ENCODE results near the gene FHAD1.

The FHAD1 gene

GRCh38 chr1:15323989-15324868 lies 77.2 kb downstream of the FHAD1 start:
- in situ Hi-C loops (cut with HindIII; ENCODE audit: low sequenced_read_pairs) = loop anchor here (10.0 kb wide), 1 partner anchor 91 kb away; no protein-coding TSS in a partner anchor
- DNase-seq (ENCODE audit: low read depth, low spot score) = no peak
- H3K4me3 ChIP-seq (ENCODE audit: low read depth, low read length) = no peak overlapping the region
- TF ChIP-seq CTCF (IDR thresholded peaks at IDR 0.05; ENCODE audit: low read depth, low read length) = no peak

- in situ Hi-C loops (cut with HindIII; ENCODE audit: low sequenced_read_pairs) = loop anchor here (10.0 kb wide), 1 partner anchor 90 kb away; no protein-coding TSS in a partner anchor
- DNase-seq (ENCODE audit: low read depth, low spot score) = no peak
- TF ChIP-seq CTCF (IDR thresholded peaks at IDR 0.05; ENCODE audit: low read depth, low read length) = no peak
- no peak overlapping the region for H3K4me3 ChIP-seq (ENCODE audit: low read depth, low read length)
These were observed 77.9 kb downstream of the FHAD1 start for GRCh38 chr1:15324869-15325335.

GRCh38 chr1:15325375-15326085 lies 78.5 kb downstream of the FHAD1 start:
- no peak for TF ChIP-seq CTCF (IDR thresholded peaks at IDR 0.05; ENCODE audit: low read depth, low read length)
- no peak for DNase-seq (ENCODE audit: low read depth, low spot score)
- H3K4me3 ChIP-seq (ENCODE audit: low read depth, low read length) = no peak overlapping the region
- in situ Hi-C loops (cut with HindIII; ENCODE audit: low sequenced_read_pairs) = loop anchor here (10.0 kb wide), 1 partner anchor 89 kb away; no protein-coding TSS in a partner anchor

GRCh38 chr1:15326691-15327588 lies 79.9 kb downstream of the FHAD1 start:
- no peak for TF ChIP-seq CTCF (IDR thresholded peaks at IDR 0.05; ENCODE audit: low read depth, low read length)
- H3K4me3 ChIP-seq (ENCODE audit: low read depth, low read length) = no peak overlapping the region
- DNase-seq (ENCODE audit: low read depth, low spot score) = peak; percentile 75
- in situ Hi-C loops (cut with HindIII; ENCODE audit: low sequenced_read_pairs) = loop anchor here (10.0 kb wide), 1 partner anchor 88 kb away; no protein-coding TSS in a partner anchor

GRCh38 chr1:15328351-15329103 lies 81.5 kb downstream of the FHAD1 start:
- no peak for TF ChIP-seq CTCF (IDR thresholded peaks at IDR 0.05; ENCODE audit: low read depth, low read length)
- no peak overlapping the region for H3K4me3 ChIP-seq (ENCODE audit: low read depth, low read length)
- in situ Hi-C loops (cut with HindIII; ENCODE audit: low sequenced_read_pairs) = loop anchor here (10.0 kb wide), 1 partner anchor 86 kb away; no protein-coding TSS in a partner anchor
- peak; percentile 85 for DNase-seq (ENCODE audit: low read depth, low spot score)
